AG09309 (cell line): ENCODE results near the gene EFNA3.

Experiments used
- DNase-seq: peaks from one replicate; pipeline ENCODE4 v3.0.0-alpha.2; 2010; ENCODE audit warnings: low read depth
- H3K4me3 ChIP-seq: 2 replicates; pipeline ENCODE4 v1.5.1; 2011; ENCODE audit warnings: mild to moderate bottlenecking, low read depth, low read length, moderate library complexity; ENCODE audit not compliant: control insufficient read depth
- TF ChIP-seq, protein P1 (sequence below): IDR thresholded peaks from 2 replicates; pipeline ENCODE4 v1.5.1; 2011; ENCODE audit warnings: mild to moderate bottlenecking, low read depth, low read length, inconsistent platforms; ENCODE audit not compliant: insufficient read depth, control insufficient read depth; ENCODE audit errors: missing control alignments

Gene EFNA3

DNA sequence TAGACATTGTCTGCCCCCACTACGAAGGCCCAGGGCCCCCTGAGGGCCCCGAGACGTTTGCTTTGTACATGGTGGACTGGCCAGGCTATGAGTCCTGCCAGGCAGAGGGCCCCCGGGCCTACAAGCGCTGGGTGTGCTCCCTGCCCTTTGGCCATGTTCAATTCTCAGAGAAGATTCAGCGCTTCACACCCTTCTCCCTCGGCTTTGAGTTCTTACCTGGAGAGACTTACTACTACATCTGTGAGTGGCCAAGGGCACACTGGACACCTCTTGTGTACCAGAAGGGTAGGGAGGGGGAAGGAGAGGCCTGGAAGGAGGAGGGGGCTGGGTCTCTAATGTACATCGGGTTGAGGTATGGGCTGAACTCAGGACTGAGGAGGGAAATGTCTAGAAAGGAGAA, 11.9 kb upstream of the EFNA3 start:
- DNase-seq = no peak
- no peak overlapping the region for H3K4me3 ChIP-seq
- TF ChIP-seq, protein P1, sequence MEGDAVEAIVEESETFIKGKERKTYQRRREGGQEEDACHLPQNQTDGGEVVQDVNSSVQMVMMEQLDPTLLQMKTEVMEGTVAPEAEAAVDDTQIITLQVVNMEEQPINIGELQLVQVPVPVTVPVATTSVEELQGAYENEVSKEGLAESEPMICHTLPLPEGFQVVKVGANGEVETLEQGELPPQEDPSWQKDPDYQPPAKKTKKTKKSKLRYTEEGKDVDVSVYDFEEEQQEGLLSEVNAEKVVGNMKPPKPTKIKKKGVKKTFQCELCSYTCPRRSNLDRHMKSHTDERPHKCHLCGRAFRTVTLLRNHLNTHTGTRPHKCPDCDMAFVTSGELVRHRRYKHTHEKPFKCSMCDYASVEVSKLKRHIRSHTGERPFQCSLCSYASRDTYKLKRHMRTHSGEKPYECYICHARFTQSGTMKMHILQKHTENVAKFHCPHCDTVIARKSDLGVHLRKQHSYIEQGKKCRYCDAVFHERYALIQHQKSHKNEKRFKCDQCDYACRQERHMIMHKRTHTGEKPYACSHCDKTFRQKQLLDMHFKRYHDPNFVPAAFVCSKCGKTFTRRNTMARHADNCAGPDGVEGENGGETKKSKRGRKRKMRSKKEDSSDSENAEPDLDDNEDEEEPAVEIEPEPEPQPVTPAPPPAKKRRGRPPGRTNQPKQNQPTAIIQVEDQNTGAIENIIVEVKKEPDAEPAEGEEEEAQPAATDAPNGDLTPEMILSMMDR = no peak

DNA sequence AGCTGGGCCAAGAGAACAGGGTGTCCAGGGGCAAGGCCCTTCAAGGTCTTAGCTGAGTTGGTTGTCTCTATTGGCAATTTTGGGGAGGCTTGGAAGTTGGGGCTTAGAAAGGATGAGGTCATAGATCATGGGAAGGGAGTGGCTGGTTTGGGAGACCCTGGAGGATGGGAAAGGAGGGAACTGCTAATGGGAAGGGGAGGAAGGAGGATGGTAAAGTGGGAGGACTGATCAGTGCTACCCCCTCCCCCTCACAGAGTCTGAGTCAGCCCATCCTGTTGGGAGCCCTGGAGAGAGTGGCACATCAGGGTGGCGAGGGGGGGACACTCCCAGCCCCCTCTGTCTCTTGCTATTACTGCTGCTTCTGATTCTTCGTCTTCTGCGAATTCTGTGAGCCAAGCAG, 10.0 kb upstream of the EFNA3 start:
- TF ChIP-seq, protein P1 = no peak
- H3K4me3 ChIP-seq = no peak overlapping the region
- no peak for DNase-seq

DNA sequence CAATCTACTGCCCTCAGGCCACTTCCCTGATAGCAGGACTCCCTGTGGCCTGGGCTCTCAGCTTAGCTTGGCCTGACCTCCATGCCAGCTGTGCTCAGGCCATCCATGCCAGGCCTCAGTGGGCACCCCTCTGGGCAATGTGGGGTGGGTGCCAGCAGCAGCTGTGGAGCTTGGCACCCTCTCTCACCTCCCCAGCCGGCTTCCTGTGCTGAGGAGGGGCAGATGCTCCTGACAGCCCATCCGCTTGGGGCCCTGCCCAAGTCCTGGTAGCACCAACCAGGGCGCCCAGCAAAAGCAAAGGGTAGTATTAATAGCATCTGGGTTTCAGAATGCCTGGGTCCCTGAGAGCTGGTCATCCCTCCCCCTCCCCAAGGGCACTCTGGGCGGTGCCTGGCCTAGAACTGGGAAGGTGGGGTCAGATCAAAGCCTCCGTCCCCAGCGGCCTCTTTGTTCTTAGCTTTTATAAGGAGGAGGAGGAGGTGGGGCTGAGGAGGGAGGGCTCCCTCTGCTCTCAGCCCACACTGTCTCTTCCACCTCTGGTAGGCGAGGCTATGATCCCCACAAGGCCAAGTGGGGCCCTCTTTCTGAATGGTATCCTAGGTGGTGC, 9.0 kb upstream of the EFNA3 start:
- TF ChIP-seq, protein P1 = no peak
- H3K4me3 ChIP-seq = no peak overlapping the region
- no peak for DNase-seq

DNA sequence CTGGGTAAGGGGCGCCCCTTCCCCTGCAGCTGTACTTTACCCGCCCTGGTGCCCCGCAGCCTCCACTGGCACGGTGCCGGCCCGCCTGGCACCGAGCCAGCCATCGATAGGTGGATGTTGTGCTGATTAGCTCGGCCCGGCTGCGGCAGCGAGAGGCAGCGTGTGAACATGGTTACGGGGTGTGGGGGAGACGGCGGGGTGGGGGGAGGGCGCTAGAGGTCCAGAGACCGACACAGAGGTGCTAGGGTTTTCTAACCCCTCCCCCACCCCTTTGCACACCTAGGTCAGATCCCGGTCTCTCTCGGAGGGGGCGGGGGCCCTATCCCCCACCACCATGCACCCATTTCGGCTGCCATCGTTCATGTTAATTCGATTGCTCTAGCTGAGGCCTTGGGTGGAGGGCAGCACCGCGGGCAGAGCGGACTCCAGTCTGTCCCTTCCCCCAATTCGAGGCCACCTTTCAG, 8.4 kb upstream of the EFNA3 start:
- TF ChIP-seq, protein P1 = no peak
- H3K4me3 ChIP-seq = peak overlapping the region; percentile 35; the same call in 1 of the 2 replicates
- no peak for DNase-seq

DNA sequence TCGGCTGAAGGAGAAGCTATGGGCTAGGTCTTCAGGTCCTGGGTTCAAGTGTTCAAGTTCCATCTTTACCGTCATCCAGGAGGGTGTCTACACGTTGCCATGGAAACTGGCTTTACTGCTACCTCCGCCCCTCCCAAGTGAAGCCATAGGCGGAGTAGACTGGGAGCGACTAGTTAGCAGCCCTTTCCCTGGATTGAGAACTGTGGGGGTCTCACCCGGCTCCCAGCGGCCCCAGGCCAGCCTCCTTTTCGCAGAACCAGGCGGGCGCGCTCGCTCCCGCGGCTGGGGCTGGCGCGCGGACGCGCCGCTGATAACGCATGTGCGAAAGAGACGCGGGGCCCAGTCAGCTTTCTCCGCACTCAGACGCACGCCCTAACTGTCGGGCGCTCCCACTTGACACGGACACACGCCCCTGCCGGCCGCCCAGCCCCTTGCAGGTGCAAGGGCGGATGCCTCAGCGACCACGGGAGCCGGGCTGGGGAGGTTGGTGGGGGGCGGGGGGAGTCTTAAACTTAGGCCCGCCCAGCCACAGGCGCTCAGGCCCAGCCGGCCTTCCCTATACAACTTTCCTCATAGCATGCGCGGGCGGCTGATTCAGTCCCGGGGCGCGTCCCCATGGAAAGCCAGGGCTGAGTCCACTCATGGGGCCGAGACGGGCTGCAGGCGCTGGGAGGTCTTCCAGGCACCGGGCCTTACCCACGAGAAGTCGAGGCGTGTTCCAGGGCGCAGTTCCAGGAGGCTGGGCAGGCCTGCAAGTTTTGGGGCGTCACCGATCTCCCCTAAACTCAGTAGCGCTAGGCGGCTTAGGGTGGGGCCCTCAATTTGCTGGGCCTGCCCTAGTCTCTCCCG, 7.7 kb upstream of the EFNA3 start:
- TF ChIP-seq, protein P1 = peak; percentile 30
- H3K4me3 ChIP-seq = peak overlapping the region; percentile 35
- DNase-seq = no peak

DNA sequence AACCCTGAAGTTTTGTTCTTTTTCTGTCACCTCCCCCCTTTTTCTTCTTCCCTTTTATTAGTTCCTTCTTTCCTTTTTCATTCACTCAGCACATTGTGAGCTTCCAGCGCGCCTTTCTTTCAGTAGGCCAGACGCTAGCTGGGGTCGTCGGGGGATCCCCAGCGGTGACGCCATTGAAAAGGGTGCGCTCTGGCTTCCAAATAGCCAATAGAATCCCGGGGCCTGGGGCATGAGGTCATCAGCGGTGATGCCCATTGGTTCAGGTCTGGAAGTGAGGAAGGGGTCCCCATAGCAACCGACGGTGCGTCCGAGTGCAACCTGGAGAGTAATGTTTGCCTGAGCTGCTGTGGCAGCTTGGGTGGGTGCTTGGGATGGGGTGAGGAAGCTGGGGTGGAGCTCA, 6.9 kb upstream of the EFNA3 start:
- TF ChIP-seq, protein P1 = no peak
- DNase-seq = no peak
- H3K4me3 ChIP-seq = no peak overlapping the region
